Breast epithelium (tissue), 3 donors: ENCODE data around the gene ZNF343.

Source experiments
- POLR2A ChIP-seq: fragments of 450-650 bp; IDR thresholded peaks from one replicate; pipeline ENCODE4 v1.6.1; 2016; ENCODE audit warnings: antibody characterized with exemption, mild to moderate bottlenecking, moderate library complexity
- TF ChIP-seq, protein P1 (sequence below), 3 donors: fragments of 450-650 bp; IDR thresholded peaks; one replicate each; pipeline ENCODE4 v1.5.1; 2016 to 2017; ENCODE audit warnings: antibody characterized with exemption in 3 of 3, mild to moderate bottlenecking in 3 of 3, moderate library complexity in 3 of 3

DNA sequence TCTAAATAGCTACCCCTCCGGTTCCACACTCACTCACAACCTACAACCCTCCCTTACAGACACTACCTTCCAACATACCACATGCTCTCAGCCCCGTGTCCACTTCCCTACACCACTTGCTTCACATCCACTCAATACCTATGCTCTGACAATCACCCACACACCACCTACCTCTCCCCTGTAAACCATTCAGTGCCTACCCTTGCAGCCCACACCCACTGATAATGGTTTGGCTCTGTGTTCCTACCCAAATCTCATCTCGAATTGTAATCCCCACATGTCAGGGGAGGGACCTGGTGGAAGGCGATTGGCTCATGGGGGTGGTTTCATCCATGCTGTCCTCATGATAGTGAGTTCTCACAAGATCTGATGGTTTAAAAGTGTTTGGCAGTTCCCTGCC, 9.8 kb upstream of the ZNF343 start:
- TF ChIP-seq, protein P1, sequence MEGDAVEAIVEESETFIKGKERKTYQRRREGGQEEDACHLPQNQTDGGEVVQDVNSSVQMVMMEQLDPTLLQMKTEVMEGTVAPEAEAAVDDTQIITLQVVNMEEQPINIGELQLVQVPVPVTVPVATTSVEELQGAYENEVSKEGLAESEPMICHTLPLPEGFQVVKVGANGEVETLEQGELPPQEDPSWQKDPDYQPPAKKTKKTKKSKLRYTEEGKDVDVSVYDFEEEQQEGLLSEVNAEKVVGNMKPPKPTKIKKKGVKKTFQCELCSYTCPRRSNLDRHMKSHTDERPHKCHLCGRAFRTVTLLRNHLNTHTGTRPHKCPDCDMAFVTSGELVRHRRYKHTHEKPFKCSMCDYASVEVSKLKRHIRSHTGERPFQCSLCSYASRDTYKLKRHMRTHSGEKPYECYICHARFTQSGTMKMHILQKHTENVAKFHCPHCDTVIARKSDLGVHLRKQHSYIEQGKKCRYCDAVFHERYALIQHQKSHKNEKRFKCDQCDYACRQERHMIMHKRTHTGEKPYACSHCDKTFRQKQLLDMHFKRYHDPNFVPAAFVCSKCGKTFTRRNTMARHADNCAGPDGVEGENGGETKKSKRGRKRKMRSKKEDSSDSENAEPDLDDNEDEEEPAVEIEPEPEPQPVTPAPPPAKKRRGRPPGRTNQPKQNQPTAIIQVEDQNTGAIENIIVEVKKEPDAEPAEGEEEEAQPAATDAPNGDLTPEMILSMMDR (IDR thresholded peaks at IDR 0.05), result no peak
- no peak for TF ChIP-seq POLR2A
